ENCODE results near the gene RER1.
A peak's percentile ranks its signal among the peaks of the same experiment; 100 is the strongest.
"Not testable (repeated sequence)": the region's sequence is repeated elsewhere in the genome, so short reads cannot be mapped to it uniquely, and the experiment has no call there.

RER1 gene

DNA sequence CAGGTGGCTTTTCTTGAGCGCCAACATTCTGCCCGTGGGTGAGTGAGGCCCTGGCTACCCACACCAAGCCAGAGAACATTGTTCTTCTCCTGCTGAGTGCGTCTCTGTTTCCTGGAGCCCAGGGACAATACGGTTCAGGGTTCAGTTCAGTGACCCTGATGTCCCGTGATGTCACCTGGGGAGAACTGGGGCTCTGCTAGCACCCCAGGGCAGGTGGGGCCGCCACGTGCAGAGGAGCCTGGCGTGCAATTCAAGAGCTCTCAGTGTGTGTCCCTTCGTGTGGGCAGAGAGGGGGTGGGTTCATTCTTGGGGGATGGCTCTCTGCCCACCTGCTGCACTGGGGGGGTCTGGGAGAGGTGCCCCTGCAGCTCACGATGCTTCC lies 38.9 kb downstream of the RER1 start:
- no peak for DNase-seq

- no peak for DNase-seq
These were observed 39.5 kb downstream of the RER1 start for GRCh38 chr1:2431103-2431502.

DNA sequence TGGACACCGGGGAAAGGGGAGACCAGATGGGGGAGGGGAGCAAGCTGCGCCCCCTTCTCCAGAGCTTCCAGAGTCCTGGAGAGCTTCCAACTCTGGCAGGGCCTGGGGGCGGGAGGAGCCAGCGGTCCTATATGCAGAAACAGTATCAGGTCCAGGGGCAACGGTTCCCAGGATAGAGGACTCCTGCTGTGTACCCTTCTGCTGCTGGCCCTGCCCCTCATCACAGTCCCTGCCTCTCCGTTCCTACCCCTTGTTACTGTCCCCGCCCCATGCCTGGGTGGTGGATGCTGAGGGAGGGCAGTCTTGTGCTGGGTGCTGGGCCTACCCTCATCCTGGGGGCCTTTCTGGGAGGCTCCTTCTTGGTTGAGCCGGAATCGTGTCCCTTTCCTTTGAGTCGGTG lies 39.9 kb downstream of the RER1 start:
- DNase-seq: peak; percentile 57

- DNase-seq: no peak
These were observed 40.8 kb downstream of the RER1 start for GRCh38 chr1:2432441-2432844.

DNA sequence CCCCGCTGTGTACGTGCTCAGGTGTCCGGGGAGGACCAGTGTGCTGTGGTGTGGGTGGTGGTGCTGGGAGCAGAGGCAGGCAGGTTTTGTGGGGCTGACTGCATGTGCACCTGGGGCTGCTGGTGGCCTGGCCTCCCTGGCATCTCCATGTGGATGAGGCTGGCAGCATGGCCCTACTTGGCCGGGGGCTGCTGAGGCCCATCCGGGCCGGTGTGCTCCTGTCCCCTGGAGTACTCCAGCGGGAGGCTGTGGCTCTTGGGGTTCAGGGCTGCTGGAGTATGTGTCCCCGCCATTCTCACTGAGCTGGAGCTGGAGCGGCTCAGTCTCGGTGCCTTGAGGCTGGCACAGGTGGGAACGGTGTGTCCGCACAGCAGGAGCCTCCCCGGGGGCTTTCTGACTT lies 41.6 kb downstream of the RER1 start:
- DNase-seq: no peak

GRCh38 chr1:2433936-2434655 lies 42.5 kb downstream of the RER1 start:
- no peak for DNase-seq

DNA sequence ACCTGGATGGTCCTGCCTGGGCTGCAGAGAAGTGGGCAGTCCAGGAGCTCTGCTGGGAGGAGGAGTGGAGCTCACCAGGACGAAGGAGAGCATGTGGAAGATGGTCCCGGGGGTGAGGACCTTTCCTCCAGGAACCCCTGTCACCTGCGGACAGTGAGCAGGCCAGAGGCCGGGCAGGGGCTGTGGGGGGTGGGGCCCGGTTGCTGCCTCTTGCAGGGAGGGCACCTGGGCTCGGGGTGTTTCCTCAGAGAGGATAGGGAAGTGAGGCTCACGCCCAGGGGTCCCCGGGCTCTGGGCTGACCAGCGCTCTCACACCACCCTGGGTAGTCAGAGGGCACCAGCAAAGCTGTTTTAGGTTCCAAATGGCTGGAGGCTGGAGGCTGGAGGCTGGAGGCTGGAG lies 43.5 kb downstream of the RER1 start:
- DNase-seq: no peak

DNA sequence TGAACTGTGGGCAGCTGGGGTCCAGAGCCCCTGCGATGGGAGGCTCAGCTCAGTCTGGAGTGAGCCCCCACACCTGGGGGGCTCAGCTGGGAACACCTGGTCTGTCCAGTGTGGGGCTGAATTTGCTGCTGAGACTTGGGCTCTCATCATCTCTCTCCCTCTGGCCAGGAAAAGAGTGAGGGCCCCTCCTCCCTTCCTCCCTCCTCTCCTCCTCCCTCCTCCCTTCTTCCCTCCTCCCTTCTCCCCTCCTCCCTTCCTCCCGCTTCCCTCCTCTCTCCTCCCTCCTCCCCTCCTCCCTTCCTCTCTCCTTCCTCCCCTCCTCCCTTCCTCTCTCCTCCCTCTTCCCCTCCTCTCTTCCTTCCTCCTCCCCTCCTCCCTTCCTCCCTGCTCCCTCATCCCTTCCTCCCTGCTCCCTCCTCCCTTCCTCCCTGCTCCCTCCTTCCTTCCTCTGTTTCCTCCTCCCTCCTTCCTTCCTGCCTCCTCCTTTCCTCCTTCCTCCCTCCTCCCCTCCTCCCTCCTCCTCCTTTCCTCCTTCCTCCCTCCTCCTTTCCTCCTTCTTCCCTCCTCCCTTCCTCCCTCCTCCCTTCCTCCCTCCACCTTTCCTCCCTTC lies 44.2 kb downstream of the RER1 start:
- DNase-seq: no peak

GRCh38 chr1:2436876-2437275 lies 45.2 kb downstream of the RER1 start:
- no peak for DNase-seq

GRCh38 chr1:2437617-2438016 lies 46.0 kb downstream of the RER1 start:
- no peak for DNase-seq

- DNase-seq: no peak
These were observed 46.4 kb downstream of the RER1 start for GRCh38 chr1:2438038-2438437.

GRCh38 chr1:2438641-2439040 lies 47.0 kb downstream of the RER1 start:
- no peak for DNase-seq

GRCh38 chr1:2439369-2439768 lies 47.7 kb downstream of the RER1 start:
- DNase-seq: no peak

GRCh38 chr1:2440346-2440745 lies 48.7 kb downstream of the RER1 start:
- not testable (repeated sequence) for DNase-seq

GRCh38 chr1:2441746-2442145 lies 50.1 kb downstream of the RER1 start:
- no peak for DNase-seq

DNA sequence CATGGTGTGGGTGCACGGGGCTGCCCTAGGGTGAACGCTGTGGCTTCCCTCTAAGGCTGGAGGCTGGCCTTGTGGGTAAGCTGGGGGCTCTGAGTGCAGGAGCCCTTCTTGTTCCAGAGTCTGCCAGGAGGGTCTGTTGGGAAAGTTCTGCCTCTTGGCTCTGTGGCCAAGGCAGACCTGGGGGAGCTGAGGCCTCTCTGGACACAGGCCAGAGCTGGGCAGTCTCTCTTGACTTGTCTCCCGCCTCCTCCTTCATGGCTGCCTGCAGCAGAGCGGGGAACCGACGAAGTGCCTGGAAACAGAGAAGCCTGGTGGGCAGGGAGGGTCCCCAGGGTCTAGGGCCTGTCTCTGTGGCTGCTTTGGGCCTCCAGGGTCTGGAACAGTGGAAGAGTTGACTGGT lies 51.0 kb downstream of the RER1 start:
- no peak for DNase-seq

GRCh38 chr1:2443277-2444137 lies 51.9 kb downstream of the RER1 start:
- DNase-seq: no peak

- no peak for DNase-seq
These were observed 52.5 kb downstream of the RER1 start for GRCh38 chr1:2444138-2444591.

- no peak for DNase-seq
These were observed 53.7 kb downstream of the RER1 start for GRCh38 chr1:2445162-2445822.

DNA sequence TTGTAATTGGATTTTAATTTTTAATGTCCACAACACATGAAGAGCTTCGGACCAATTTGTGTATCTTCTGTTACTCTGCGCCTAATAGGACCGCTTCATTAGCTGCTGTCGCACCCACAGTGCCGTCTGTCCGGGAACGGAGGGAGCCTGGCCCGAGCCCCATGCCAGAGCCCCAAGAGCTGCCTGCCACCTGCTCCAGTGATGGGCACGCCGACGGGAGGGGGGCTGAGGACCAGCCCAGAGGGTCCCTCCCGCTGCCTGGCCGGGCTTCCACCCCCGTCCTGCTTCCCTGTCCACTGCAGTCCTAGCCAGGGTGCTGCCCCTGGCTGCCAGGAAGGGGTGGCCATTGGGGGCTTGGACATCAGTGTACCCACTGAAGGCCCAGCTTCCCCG lies 54.2 kb downstream of the RER1 start:
- DNase-seq: no peak

- peak; percentile 43 for DNase-seq
These were observed 54.8 kb downstream of the RER1 start for GRCh38 chr1:2446394-2446793.

DNA sequence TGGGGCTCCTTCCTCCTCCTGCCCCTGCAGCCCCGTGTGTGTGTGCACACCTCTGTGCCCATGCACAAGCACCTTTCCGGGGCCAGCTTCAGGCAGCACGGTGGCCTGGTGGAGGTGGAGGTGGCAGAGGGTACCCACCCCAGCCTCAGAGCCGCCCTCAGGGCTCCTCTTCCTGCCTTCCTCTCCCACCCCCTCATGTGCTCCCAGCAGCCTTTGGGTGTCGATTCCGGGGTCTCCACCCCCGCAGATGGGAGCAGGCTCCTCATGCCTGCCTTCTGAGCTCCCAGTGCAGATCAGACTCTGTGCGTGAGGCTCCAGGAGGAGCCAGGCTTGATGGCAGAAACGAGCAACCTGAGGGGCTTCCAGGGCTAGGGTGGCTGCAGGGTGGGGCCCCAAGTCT lies 55.2 kb downstream of the RER1 start:
- no peak for DNase-seq

All from NCI-H524 treated with DMSO at 0.1 percent for 48 hours (cell line).